Measurements from ENCODE around the gene CFAP100.

GRCh38 chr3:126432361-126433104 lies 37.8 kb downstream of the CFAP100 start:
- no peak for TF ChIP-seq CTCF (conservative IDR thresholded peaks at IDR 0.05; ENCODE audit: low read depth, low read length)
- no peak for TF ChIP-seq POLR2A (IDR thresholded peaks at IDR 0.05; ENCODE audit: low read depth, low read length)
- TF ChIP-seq FOS (IDR thresholded peaks at IDR 0.05; ENCODE audit: low read depth, low read length), result no peak
- TF ChIP-seq RCOR1 (IDR thresholded peaks at IDR 0.05; ENCODE audit: insufficient replicate concordance, low read length), result no peak
- no peak for TF ChIP-seq SMC3 (IDR thresholded peaks at IDR 0.05; ENCODE audit: low read depth, low read length)
- TF ChIP-seq USF2 (IDR thresholded peaks at IDR 0.05; ENCODE audit: low read depth, low read length), result no peak
- TF ChIP-seq RFX5 (IDR thresholded peaks at IDR 0.05; ENCODE audit: low read depth, low read length), result no peak
- no peak for TF ChIP-seq RAD21 (IDR thresholded peaks at IDR 0.05; ENCODE audit: low read length)
- TF ChIP-seq BHLHE40 (IDR thresholded peaks at IDR 0.05; ENCODE audit: low read depth, low read length), result no peak
- no peak for TF ChIP-seq CEBPB (IDR thresholded peaks at IDR 0.05; ENCODE audit: low read depth, low read length)
- no peak for TF ChIP-seq MAZ (IDR thresholded peaks at IDR 0.05; ENCODE audit: borderline replicate concordance, low read depth, low read length)
- TF ChIP-seq MXI1 (IDR thresholded peaks at IDR 0.05; ENCODE audit: borderline replicate concordance, low read depth, low read length), result no peak
- TF ChIP-seq ELK1 (IDR thresholded peaks at IDR 0.05; ENCODE audit: borderline replicate concordance, low read depth, low read length), result no peak
- TF ChIP-seq CHD1 (IDR thresholded peaks at IDR 0.05; ENCODE audit: low read depth, low read length), result no peak
